Measurements from ENCODE around the gene HERC3. TPM values are rescaled to one million over a fixed set of nuclear protein-coding genes. Genes with fewer than 3 reads are reported as not detected.

The HERC3 gene
- total RNA-seq, 1 donor from 2014 or later = 18.9 TPM

- peaks cover 10% of the 10 kb centered on the region for H3K4me1 Mint-ChIP-seq
- no peaks in the 10 kb centered on the region for H3K27me3 Mint-ChIP-seq
- no peaks in the 10 kb centered on the region for H3K9me3 Mint-ChIP-seq
- peaks cover 16% of the 10 kb centered on the region for H3K36me3 Mint-ChIP-seq (ENCODE audit: low read depth)
- intact Hi-C loops (cut with micrococcal nuclease) = loop anchor here (1.0 to 5.0 kb wide), 3 partner anchors 67 to 133 kb away; partner anchors contain the start of gene HERC3
- H3K27ac Mint-ChIP-seq = no peak overlapping the region
- DNase-seq = peak; percentile 75
- H3K4me3 Mint-ChIP-seq = no peak overlapping the region
These were observed 67.0 kb downstream of the HERC3 start for GRCh38 chr4:88659055-88659889.

GRCh38 chr4:88659890-88660208 lies 67.6 kb downstream of the HERC3 start:
- Mint-ChIP-seq H3K4me1 (peaks cover 10% of the 10 kb centered on the region), H3K4me3 (no peak overlapping the region), H3K27ac (no peak overlapping the region), H3K36me3 (ENCODE audit: low read depth) (peaks cover 18% of the 10 kb centered on the region), H3K9me3 (no peaks in the 10 kb centered on the region), H3K27me3 (no peaks in the 10 kb centered on the region)
- no peak for DNase-seq
- intact Hi-C loops (cut with micrococcal nuclease) = loop anchor here (1.0 to 5.0 kb wide), 3 partner anchors 68 to 134 kb away; partner anchors contain the start of gene HERC3

GRCh38 chr4:88660446-88661294 lies 68.4 kb downstream of the HERC3 start:
- Mint-ChIP-seq H3K36me3 (ENCODE audit: low read depth) (peaks cover 14% of the 10 kb centered on the region), H3K9me3 (no peaks in the 10 kb centered on the region), H3K27ac (no peak overlapping the region), H3K27me3 (no peaks in the 10 kb centered on the region), H3K4me3 (no peak overlapping the region), H3K4me1 (peaks cover 10% of the 10 kb centered on the region)
- intact Hi-C loops (cut with micrococcal nuclease) = no loop called here
- no peak for DNase-seq

- no peaks in the 10 kb centered on the region for H3K9me3 Mint-ChIP-seq
- intact Hi-C loops (cut with micrococcal nuclease) = no loop called here
- no peak overlapping the region for H3K4me3 Mint-ChIP-seq
- no peaks in the 10 kb centered on the region for H3K27me3 Mint-ChIP-seq
- H3K36me3 Mint-ChIP-seq (ENCODE audit: low read depth) = peaks cover 8% of the 10 kb centered on the region
- no peak overlapping the region for H3K27ac Mint-ChIP-seq
- peaks cover 10% of the 10 kb centered on the region for H3K4me1 Mint-ChIP-seq
- DNase-seq = no peak
These were observed 69.5 kb downstream of the HERC3 start for GRCh38 chr4:88661739-88662138.

- Mint-ChIP-seq H3K4me3 (no peak overlapping the region), H3K36me3 (ENCODE audit: low read depth) (peaks cover 20% of the 10 kb centered on the region), H3K9me3 (no peaks in the 10 kb centered on the region), H3K27me3 (no peaks in the 10 kb centered on the region), H3K4me1 (peaks cover 3% of the 10 kb centered on the region), H3K27ac (no peak overlapping the region)
- intact Hi-C loops (cut with micrococcal nuclease) = loop anchor here (2.0 to 5.0 kb wide), 2 partner anchors 136 to 352 kb away; no protein-coding TSS in a partner anchor
- peak; percentile 67 for DNase-seq
These were observed 80.7 kb downstream of the HERC3 start for GRCh38 chr4:88672987-88673386.

- intact Hi-C loops (cut with micrococcal nuclease) = loop anchor here (2.0 to 5.0 kb wide), 2 partner anchors 137 to 351 kb away; no protein-coding TSS in a partner anchor
- Mint-ChIP-seq H3K36me3 (ENCODE audit: low read depth) (peaks cover 23% of the 10 kb centered on the region), H3K27me3 (no peaks in the 10 kb centered on the region), H3K4me1 (peaks cover 3% of the 10 kb centered on the region), H3K4me3 (no peak overlapping the region), H3K9me3 (no peaks in the 10 kb centered on the region), H3K27ac (no peak overlapping the region)
- no peak for DNase-seq
These were observed 81.6 kb downstream of the HERC3 start for GRCh38 chr4:88673886-88674285.

DNA sequence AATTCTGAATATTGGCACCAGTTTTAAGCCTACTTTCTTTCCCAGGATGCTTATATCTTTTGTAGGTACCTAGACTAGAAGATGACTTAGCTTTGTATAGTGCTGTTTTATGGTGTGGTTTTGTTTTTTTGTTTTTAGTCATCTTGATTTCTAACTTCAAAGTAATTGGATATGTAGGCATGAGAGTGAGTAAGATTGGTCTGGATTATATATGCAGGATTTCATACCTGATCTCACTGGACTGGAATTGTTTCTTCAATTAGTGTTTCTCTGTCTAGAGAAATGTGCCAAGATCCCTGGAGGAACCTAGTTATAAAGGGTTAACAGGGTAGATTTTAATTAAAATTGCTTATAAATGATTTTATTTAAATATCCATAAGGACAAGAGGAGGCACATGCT lies 82.3 kb downstream of the HERC3 start:
- Mint-ChIP-seq H3K9me3 (no peaks in the 10 kb centered on the region), H3K27ac (no peak overlapping the region), H3K4me1 (peaks cover 3% of the 10 kb centered on the region), H3K27me3 (no peaks in the 10 kb centered on the region), H3K36me3 (ENCODE audit: low read depth) (peaks cover 25% of the 10 kb centered on the region), H3K4me3 (no peak overlapping the region)
- DNase-seq = no peak
- intact Hi-C loops (cut with micrococcal nuclease) = loop anchor here (5.0 kb wide), 1 partner anchor 137 kb away; no protein-coding TSS in a partner anchor

GRCh38 chr4:88674979-88675378 lies 82.7 kb downstream of the HERC3 start:
- Mint-ChIP-seq H3K27me3 (no peaks in the 10 kb centered on the region), H3K9me3 (no peaks in the 10 kb centered on the region), H3K27ac (no peak overlapping the region), H3K4me1 (peaks cover 3% of the 10 kb centered on the region), H3K4me3 (no peak overlapping the region), H3K36me3 (ENCODE audit: low read depth) (peaks cover 25% of the 10 kb centered on the region)
- intact Hi-C loops (cut with micrococcal nuclease) = loop anchor here (5.0 kb wide), 1 partner anchor 138 kb away; no protein-coding TSS in a partner anchor
- no peak for DNase-seq

GRCh38 chr4:88675543-88675942 lies 83.3 kb downstream of the HERC3 start:
- Mint-ChIP-seq H3K36me3 (ENCODE audit: low read depth) (peaks cover 26% of the 10 kb centered on the region), H3K27me3 (no peaks in the 10 kb centered on the region), H3K4me3 (no peak overlapping the region), H3K4me1 (peaks cover 3% of the 10 kb centered on the region), H3K9me3 (no peaks in the 10 kb centered on the region), H3K27ac (no peak overlapping the region)
- no peak for DNase-seq
- intact Hi-C loops (cut with micrococcal nuclease) = no loop called here

DNA sequence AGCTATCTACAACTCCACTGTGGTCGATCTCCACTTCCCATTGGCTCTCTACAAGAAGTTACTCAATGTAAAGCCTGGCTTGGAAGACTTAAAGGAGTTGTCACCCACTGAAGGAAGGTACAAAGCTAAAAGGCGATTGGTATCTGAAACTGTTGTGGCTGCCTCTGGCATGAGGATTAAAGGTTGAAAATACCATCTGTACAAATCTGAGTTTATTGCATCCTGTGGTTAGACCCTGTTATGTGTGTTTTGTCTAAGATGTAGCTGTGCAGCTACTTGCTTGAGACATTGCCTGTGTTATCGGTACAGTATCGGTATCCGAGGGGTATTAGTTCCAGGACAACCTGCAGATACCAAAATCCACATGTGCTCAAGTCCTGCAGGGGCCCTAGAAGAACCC lies 88.9 kb downstream of the HERC3 start:
- no peak overlapping the region for H3K4me3 Mint-ChIP-seq
- H3K27ac Mint-ChIP-seq = no peak overlapping the region
- intact Hi-C loops (cut with micrococcal nuclease) = no loop called here
- H3K36me3 Mint-ChIP-seq (ENCODE audit: low read depth) = peaks cover 52% of the 10 kb centered on the region
- DNase-seq = no peak
- no peaks in the 10 kb centered on the region for H3K27me3 Mint-ChIP-seq
- H3K4me1 Mint-ChIP-seq = peaks cover 3% of the 10 kb centered on the region
- H3K9me3 Mint-ChIP-seq = no peaks in the 10 kb centered on the region

DNA sequence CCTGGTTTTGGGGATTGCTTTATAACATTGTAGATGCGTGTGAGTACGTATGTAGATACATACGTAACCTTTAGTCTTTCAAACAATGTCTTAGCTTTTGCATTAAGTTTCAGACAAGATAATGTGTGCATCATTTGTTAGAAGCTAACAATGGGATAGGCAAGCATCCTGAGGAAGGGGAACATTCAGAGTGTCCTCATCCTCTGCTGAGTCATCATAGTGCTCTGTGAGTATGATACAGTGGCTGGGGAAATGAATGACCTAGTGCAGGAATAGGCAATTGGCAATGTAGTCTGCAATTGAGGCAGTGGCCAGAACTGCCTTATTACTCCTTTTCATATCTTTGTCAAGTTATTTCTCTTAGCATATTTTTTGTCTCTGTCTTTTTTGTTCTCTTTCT lies 98.1 kb downstream of the HERC3 start:
- Mint-ChIP-seq H3K4me1 (peaks cover 3% of the 10 kb centered on the region), H3K27ac (no peak overlapping the region), H3K36me3 (ENCODE audit: low read depth) (peaks cover 32% of the 10 kb centered on the region), H3K4me3 (no peak overlapping the region), H3K9me3 (no peaks in the 10 kb centered on the region), H3K27me3 (no peaks in the 10 kb centered on the region)
- no peak for DNase-seq
- intact Hi-C loops (cut with micrococcal nuclease) = no loop called here

- no peaks in the 10 kb centered on the region for H3K27me3 Mint-ChIP-seq
- no peak for DNase-seq
- no peak overlapping the region for H3K4me3 Mint-ChIP-seq
- H3K9me3 Mint-ChIP-seq = no peaks in the 10 kb centered on the region
- intact Hi-C loops (cut with micrococcal nuclease) = no loop called here
- no peak overlapping the region for H3K27ac Mint-ChIP-seq
- peaks cover 18% of the 10 kb centered on the region for H3K36me3 Mint-ChIP-seq (ENCODE audit: low read depth)
- peaks cover 8% of the 10 kb centered on the region for H3K4me1 Mint-ChIP-seq
These were observed 101.5 kb downstream of the HERC3 start for GRCh38 chr4:88693792-88694191.

DNA sequence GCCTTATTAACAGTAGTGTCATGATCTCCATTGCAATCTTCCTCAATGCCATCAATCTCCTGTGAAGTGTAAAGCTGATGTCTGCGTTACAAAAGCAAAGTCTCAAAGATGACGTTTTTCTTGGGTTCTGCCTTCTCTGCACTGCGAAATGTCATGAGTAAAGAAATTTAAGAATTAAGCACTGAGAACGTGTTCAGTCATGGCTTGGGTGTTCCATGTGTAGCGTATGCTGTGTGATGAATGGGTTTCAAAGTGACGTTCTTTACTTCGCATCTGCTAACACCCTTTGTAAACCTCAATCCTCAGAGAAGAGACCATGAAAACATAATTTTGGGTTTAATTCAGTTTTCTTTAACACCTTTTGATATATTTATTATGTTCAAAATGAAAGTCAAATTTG lies 104.3 kb downstream of the HERC3 start:
- peak overlapping the region; percentile 84 for H3K27ac Mint-ChIP-seq
- H3K4me3 Mint-ChIP-seq = peak overlapping the region; percentile 89
- H3K4me1 Mint-ChIP-seq = peaks cover 8% of the 10 kb centered on the region
- DNase-seq = no peak
- peaks cover 7% of the 10 kb centered on the region for H3K36me3 Mint-ChIP-seq (ENCODE audit: low read depth)
- H3K9me3 Mint-ChIP-seq = no peaks in the 10 kb centered on the region
- intact Hi-C loops (cut with micrococcal nuclease) = no loop called here
- no peaks in the 10 kb centered on the region for H3K27me3 Mint-ChIP-seq

- Mint-ChIP-seq H3K27ac (peak overlapping the region; percentile 84), H3K9me3 (no peaks in the 10 kb centered on the region), H3K4me1 (peaks cover 8% of the 10 kb centered on the region), H3K4me3 (peak overlapping the region; percentile 89), H3K27me3 (no peaks in the 10 kb centered on the region), H3K36me3 (ENCODE audit: low read depth) (peaks cover 7% of the 10 kb centered on the region)
- intact Hi-C loops (cut with micrococcal nuclease) = no loop called here
- peak; percentile 62 for DNase-seq
These were observed 104.9 kb downstream of the HERC3 start for GRCh38 chr4:88697141-88697540.
